RWPE2 (cell line): ENCODE results near the gene PACSIN3.

Source experiments
- ATAC-seq: fragments of 200-7000 bp; cut with Tn5 transposase; 3 replicates; pipeline ENCODE4 v1.9.1; 2021; ENCODE audit warnings: low read depth
- DNase-seq: peaks from one replicate; pipeline ENCODE4 v3.0.0-alpha.2; 2020; ENCODE audit warnings: low spot score
- H3K27ac ChIP-seq: fragments of 450-650 bp; 2 replicates; pipeline ENCODE4 v1.5.1; 2017; ENCODE audit warnings: mild to moderate bottlenecking; ENCODE audit not compliant: poor library complexity, severe bottlenecking
- H3K27me3 ChIP-seq: fragments of 250-450 bp; sonication (Bioruptor Pico); 2 replicates; pipeline ENCODE4 v1.5.1; 2021; ENCODE audit warnings: mild to moderate bottlenecking, moderate library complexity; ENCODE audit not compliant: insufficient read depth, poor library complexity, severe bottlenecking
- H3K36me3 ChIP-seq: fragments of 250-450 bp; sonication (Bioruptor Pico); 2 replicates; pipeline ENCODE4 v1.5.1; 2020; ENCODE audit warnings: low read depth, mild to moderate bottlenecking, moderate library complexity
- H3K4me1 ChIP-seq: fragments of 250-450 bp; sonication (Bioruptor Pico); 2 replicates; pipeline ENCODE4 v1.5.1; 2021; ENCODE audit warnings: mild to moderate bottlenecking, moderate library complexity; ENCODE audit not compliant: insufficient read depth, poor library complexity, severe bottlenecking
- H3K4me3 ChIP-seq: fragments of 250-450 bp; sonication (Bioruptor Pico); 2 replicates; pipeline ENCODE4 v1.5.1; 2021; ENCODE audit warnings: mild to moderate bottlenecking, moderate library complexity; ENCODE audit not compliant: severe bottlenecking
- H3K9me3 ChIP-seq: fragments of 250-450 bp; sonication (Bioruptor Pico); 2 replicates; pipeline ENCODE4 v1.5.1; 2021; ENCODE audit warnings: mild to moderate bottlenecking, moderate library complexity; ENCODE audit not compliant: severe bottlenecking
- TF ChIP-seq, protein P1 (sequence below): fragments of 450-650 bp; IDR thresholded peaks from one replicate; pipeline ENCODE4 v1.5.1; 2017; ENCODE audit warnings: mild to moderate bottlenecking, moderate library complexity; ENCODE audit not compliant: poor library complexity, severe bottlenecking

Gene PACSIN3

DNA sequence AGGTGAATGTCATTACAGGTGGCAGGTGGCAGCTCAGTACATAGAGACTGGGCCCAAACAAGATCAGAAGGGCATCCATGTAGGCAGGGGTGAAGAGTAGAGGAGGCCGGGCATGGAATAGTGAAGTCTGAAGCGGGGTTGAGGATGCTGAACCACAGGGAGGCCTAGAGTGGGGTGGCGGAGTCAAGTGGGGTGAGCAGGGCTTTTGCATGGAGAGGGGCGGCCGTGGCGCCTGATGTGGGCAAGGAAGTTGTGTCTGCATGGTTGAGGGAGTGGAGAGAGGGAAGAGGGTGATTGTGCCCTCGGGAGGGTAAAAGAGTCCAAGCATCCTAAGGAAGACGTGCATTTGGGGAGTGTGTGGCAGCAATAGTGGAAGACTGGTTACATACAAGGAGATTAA lies 42.9 kb upstream of the PACSIN3 start:
- TF ChIP-seq, protein P1, sequence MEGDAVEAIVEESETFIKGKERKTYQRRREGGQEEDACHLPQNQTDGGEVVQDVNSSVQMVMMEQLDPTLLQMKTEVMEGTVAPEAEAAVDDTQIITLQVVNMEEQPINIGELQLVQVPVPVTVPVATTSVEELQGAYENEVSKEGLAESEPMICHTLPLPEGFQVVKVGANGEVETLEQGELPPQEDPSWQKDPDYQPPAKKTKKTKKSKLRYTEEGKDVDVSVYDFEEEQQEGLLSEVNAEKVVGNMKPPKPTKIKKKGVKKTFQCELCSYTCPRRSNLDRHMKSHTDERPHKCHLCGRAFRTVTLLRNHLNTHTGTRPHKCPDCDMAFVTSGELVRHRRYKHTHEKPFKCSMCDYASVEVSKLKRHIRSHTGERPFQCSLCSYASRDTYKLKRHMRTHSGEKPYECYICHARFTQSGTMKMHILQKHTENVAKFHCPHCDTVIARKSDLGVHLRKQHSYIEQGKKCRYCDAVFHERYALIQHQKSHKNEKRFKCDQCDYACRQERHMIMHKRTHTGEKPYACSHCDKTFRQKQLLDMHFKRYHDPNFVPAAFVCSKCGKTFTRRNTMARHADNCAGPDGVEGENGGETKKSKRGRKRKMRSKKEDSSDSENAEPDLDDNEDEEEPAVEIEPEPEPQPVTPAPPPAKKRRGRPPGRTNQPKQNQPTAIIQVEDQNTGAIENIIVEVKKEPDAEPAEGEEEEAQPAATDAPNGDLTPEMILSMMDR: no peak
- H3K27me3 ChIP-seq: no peaks in the 10 kb centered on the region
- no peak overlapping the region for H3K4me3 ChIP-seq
- H3K4me1 ChIP-seq: peaks cover 9% of the 10 kb centered on the region
- H3K27ac ChIP-seq: no peak overlapping the region
- no peak for DNase-seq
- peaks cover 84% of the 10 kb centered on the region for H3K36me3 ChIP-seq
- H3K9me3 ChIP-seq: no peaks in the 10 kb centered on the region
- ATAC-seq: no peak

DNA sequence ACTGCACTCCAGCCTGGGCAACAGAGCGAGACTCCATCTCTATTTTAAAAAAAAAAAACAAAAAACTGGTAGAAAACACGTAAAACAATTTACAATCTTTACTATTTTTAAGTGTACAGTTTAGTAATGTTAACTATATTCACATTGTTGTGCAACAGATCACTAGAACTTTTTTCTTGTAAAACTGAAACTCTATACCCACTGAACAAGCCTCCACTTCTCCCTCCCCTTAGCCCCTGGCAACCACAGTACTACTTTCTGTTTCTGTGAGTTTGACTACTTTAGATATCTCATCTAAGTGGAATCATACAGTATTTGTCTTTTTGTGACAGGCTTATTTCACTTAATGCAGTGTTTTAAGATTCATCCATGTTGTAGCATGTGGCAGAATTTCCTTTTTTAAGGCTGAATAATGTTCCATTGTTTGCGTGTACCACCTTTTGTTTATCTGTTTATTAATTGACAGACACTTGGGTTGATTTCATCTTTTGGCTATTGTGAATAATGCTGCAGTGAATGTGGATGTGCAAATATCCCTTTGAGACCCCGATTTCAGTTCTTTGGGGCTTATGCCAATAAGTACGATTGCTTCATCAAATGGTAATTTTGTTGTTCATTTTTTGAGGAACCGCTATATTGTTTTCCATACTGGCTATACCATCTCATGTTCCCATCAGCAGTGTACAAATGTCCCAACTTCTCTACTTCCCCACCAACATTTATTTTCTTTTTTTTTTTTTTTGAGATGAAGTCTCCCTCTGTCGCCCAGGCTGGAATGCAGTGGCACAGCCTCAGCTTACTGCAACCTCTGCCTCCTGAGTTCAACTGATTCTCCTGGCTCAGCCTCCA lies 39.5 kb upstream of the PACSIN3 start:
- TF ChIP-seq, protein P1: no peak
- H3K36me3 ChIP-seq: peaks cover 96% of the 10 kb centered on the region
- ATAC-seq: no peak

DNA sequence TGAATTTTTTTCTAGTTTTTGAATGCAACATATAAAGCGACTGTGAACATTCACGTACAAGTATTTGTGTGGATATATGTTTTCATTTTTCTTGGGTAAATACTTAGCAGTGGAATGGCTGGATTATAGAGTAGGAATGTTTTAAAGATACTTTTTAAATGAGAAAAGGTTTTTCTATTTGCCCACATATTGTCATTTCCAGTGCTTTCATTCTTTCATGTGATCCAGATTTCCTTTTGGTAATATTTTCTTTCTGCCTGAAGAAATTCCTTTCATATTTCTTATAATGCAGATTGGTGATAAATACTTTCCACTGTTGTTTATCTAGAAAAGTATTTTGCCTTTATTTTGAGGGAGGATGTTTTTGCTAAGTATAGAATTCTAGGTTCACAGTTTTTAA lies 36.5 kb upstream of the PACSIN3 start:
- TF ChIP-seq, protein P1: no peak
- Histone ChIP-seq H3K4me3 (no peak overlapping the region), H3K36me3 (peaks cover 98% of the 10 kb centered on the region), H3K9me3 (no peaks in the 10 kb centered on the region), H3K27ac (no peak overlapping the region), H3K27me3 (no peaks in the 10 kb centered on the region), H3K4me1 (peaks cover 22% of the 10 kb centered on the region)
- ATAC-seq (no peak), DNase-seq (no peak)

More for the DNA sequence above, 39.5 kb upstream of the PACSIN3 start:
- no peak overlapping the region for H3K27ac ChIP-seq
- no peaks in the 10 kb centered on the region for H3K9me3 ChIP-seq
- no peaks in the 10 kb centered on the region for H3K27me3 ChIP-seq
- H3K4me3 ChIP-seq: no peak overlapping the region
- DNase-seq: no peak
- peaks cover 1% of the 10 kb centered on the region for H3K4me1 ChIP-seq

DNA sequence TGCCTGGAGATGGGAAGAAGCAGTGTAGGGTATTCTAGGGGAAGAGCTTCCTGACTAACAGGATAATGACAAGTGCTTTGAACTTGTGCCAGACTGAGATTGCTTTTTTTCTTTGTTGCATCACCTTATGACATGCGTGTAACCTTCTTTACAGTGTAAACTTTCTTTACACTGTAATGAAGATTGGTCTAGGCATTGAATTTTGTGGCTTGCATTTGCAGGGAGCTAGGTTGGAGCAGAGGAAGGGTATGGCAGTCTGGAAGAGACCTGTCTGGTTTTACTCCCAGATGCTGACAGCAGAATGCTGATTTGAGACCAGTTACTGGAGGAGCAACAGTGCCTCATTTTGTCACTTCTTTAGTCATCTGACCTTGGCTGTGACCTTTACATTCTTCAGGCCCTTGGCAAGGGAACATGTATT lies 34.2 kb upstream of the PACSIN3 start:
- no peak; the same call in 1 of the 3 replicates for ATAC-seq
- Histone ChIP-seq H3K4me1 (peaks cover 32% of the 10 kb centered on the region), H3K9me3 (no peaks in the 10 kb centered on the region), H3K36me3 (peaks cover 92% of the 10 kb centered on the region), H3K27ac (peak overlapping the region; percentile 26), H3K4me3 (no peak overlapping the region), H3K27me3 (no peaks in the 10 kb centered on the region)
- TF ChIP-seq, protein P1: no peak
- DNase-seq: no peak
